Trophoblast cell (in vitro differentiated cells and primary cell): Measurements from ENCODE around the gene TMEM130.

Experiments
- DNase-seq, 2 donors: peaks; one replicate each; pipeline ENCODE4 v3.0.0-alpha.2; 2016
- H2AFZ ChIP-seq: 2 replicates; pipeline ENCODE4 v1.6.1; 2013; ENCODE audit warnings: low read length, moderate library complexity, mild to moderate bottlenecking; ENCODE audit not compliant: insufficient read depth, poor library complexity
- H2AK5ac ChIP-seq: 2 replicates; pipeline ENCODE4 v1.6.1; 2013; ENCODE audit warnings: mild to moderate bottlenecking, low read length
- H2BK120ac ChIP-seq: 2 replicates; pipeline ENCODE4 v1.6.1; 2013; ENCODE audit warnings: low read length, mild to moderate bottlenecking, moderate library complexity; ENCODE audit not compliant: insufficient read depth, poor library complexity
- H2BK12ac ChIP-seq: 2 replicates; pipeline ENCODE4 v1.6.1; 2013; ENCODE audit warnings: mild to moderate bottlenecking, low read length, moderate library complexity
- H2BK5ac ChIP-seq: 2 replicates; pipeline ENCODE4 v1.6.1; 2013; ENCODE audit warnings: low read length, low read depth, moderate library complexity, mild to moderate bottlenecking; ENCODE audit not compliant: poor library complexity
- H3K14ac ChIP-seq: 2 replicates; pipeline ENCODE4 v1.6.1; 2013; ENCODE audit warnings: mild to moderate bottlenecking, low read length
- H3K18ac ChIP-seq: 2 replicates; pipeline ENCODE4 v1.6.1; 2013; ENCODE audit warnings: mild to moderate bottlenecking, low read length
- H3K23ac ChIP-seq: 2 replicates; pipeline ENCODE4 v1.6.1; 2013; ENCODE audit warnings: low read length
- H3K27ac ChIP-seq: 2 replicates; pipeline ENCODE4 v1.5.1; 2013; ENCODE audit warnings: low read depth, mild to moderate bottlenecking, inconsistent platforms, low read length, moderate library complexity
- H3K27me3 ChIP-seq: 2 replicates; pipeline ENCODE4 v1.6.1; 2013; ENCODE audit warnings: inconsistent platforms, mild to moderate bottlenecking, low read length, moderate library complexity; ENCODE audit not compliant: insufficient read depth
- H3K36me3 ChIP-seq, 2 experiments: 1 replicate in 1 of 2; 2 replicates in 1 of 2; pipeline ENCODE4 v1.6.1; 2013; ENCODE audit warnings: low read length in 2 of 2, mild to moderate bottlenecking in 2 of 2, moderate library complexity in 1 of 2; ENCODE audit not compliant: insufficient read depth in 2 of 2, control insufficient read depth in 1 of 2
- H3K4ac ChIP-seq: 2 replicates; pipeline ENCODE4 v1.6.1; 2013; ENCODE audit warnings: low read depth, mild to moderate bottlenecking, low read length, moderate library complexity
- H3K4me1 ChIP-seq, 2 experiments: 1 replicate in 1 of 2; 2 replicates in 1 of 2; pipeline ENCODE4 v1.6.1; 2013; ENCODE audit warnings: low read length in 2 of 2, mild to moderate bottlenecking in 2 of 2, moderate library complexity in 1 of 2; ENCODE audit not compliant: insufficient read depth in 2 of 2, control insufficient read depth in 1 of 2
- H3K4me2 ChIP-seq: 2 replicates; pipeline ENCODE4 v1.6.1; 2013; ENCODE audit warnings: inconsistent platforms, mild to moderate bottlenecking, low read length, moderate library complexity
- H3K4me3 ChIP-seq: 2 replicates; pipeline ENCODE4 v1.5.1; 2013; ENCODE audit warnings: mild to moderate bottlenecking, low read depth, low read length, inconsistent platforms
- H3K79me1 ChIP-seq: one replicate; pipeline ENCODE4 v1.6.1; 2013; ENCODE audit warnings: low read length
- H3K79me2 ChIP-seq: 2 replicates; pipeline ENCODE4 v1.6.1; 2013; ENCODE audit warnings: low read length, mild to moderate bottlenecking; ENCODE audit not compliant: control insufficient read depth, insufficient read depth, poor library complexity
- H3K9ac ChIP-seq: 2 replicates; pipeline ENCODE4 v1.6.1; 2013; ENCODE audit warnings: mild to moderate bottlenecking, low read length
- H3K9me3 ChIP-seq: 2 replicates; pipeline ENCODE4 v1.6.1; 2013; ENCODE audit warnings: low read depth, mild to moderate bottlenecking, control low read depth, inconsistent platforms, low read length; ENCODE audit not compliant: insufficient read depth
- H4K12ac ChIP-seq: 2 replicates; pipeline ENCODE4 v1.6.1; 2013; ENCODE audit warnings: low read depth, mild to moderate bottlenecking, low read length, moderate library complexity
- H4K8ac ChIP-seq: 2 replicates; pipeline ENCODE4 v1.6.1; 2013; ENCODE audit warnings: low read depth, mild to moderate bottlenecking, low read length, moderate library complexity
- H4K91ac ChIP-seq: one replicate; pipeline ENCODE4 v1.6.1; 2013; ENCODE audit warnings: low read depth, mild to moderate bottlenecking, low read length, moderate library complexity
- WGBS: extraction: QIAGEN DNeasy Blood & Tissue Kit; methylation state at CpG from one replicate; pipeline ENCODE4 v1.1.7; 2013; ENCODE audit warnings: missing lambda C conversion rate; ENCODE audit not compliant: insufficient read length, insufficient coverage; ENCODE audit errors: extremely low coverage; 5-methylcytosine and 5-hydroxymethylcytosine counted together

Gene TMEM130

DNA sequence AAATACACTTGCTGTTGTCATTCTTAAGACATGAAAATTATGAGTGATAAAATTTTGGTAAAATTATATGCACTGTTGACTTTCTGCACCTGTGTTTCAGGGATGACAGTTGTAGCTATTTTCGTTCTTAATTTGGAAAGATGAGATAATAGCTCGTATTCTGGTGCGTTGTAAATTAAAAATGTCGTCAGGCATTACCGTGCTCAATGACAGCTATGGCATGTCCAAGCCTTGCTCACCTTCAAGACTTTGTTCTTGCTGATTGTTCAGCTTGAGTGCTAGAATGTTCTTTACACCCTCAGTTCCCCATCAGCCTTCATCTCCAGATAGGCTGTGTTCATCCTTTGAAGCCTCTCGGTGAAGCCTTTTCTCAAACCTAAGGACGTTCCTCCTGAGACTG, 30.0 kb upstream of the TMEM130 start:
- Histone ChIP-seq H4K12ac (no peak overlapping the region), H3K79me2 (no peaks in the 10 kb centered on the region), H2BK120ac (no peak overlapping the region), H4K91ac (no peak overlapping the region), H3K4me3 (no peak overlapping the region), H3K23ac (no peak overlapping the region), H3K4me1 (no peaks in the 10 kb centered on the region), H3K27me3 (no peaks in the 10 kb centered on the region), H3K27ac (no peak overlapping the region), H2AK5ac (no peak overlapping the region), H3K9me3 (peaks cover 2% of the 10 kb centered on the region), H4K8ac (no peak overlapping the region), H3K36me3 (peaks cover 49 to 64% of the 10 kb centered on the region in 2 experiments), H3K4me2 (no peak overlapping the region), H3K9ac (no peak overlapping the region), H3K14ac (no peak overlapping the region), H3K79me1 (no peaks in the 10 kb centered on the region), H3K4ac (no peak overlapping the region), H2BK5ac (no peak overlapping the region), H2AFZ (no peak overlapping the region), H3K18ac (no peak overlapping the region), H2BK12ac (no peak overlapping the region)
- no CpG with 5 or more reads among the region's 7 CpGs for WGBS
- DNase-seq = no peak

DNA sequence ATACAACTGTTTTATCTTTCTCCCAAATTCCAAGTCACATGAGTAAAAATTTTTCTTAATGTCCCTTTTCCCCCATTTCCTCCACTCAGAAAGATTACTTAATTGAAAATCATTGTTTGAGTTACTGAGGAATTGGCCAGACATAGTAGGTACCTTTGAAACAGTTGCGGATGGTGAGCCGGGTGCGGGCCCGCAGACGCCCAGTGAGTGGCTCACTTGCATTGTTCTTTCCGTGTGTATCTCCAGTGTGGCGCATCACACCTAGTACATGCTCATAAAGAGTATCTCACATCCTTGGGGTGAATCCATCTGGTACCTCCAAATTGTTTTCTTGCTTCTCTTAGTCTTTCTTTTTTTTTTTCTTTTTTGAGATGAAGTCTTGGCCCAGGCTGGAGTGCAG, 22.8 kb upstream of the TMEM130 start:
- WGBS = no CpG with 5 or more reads among the region's 7 CpGs
- no peak overlapping the region for H3K4me2 ChIP-seq
- no peak overlapping the region for H3K4me3 ChIP-seq
- no peak overlapping the region for H3K9ac ChIP-seq
- H3K36me3 ChIP-seq = peaks cover 35 to 43% of the 10 kb centered on the region in 2 experiments
- H2BK12ac ChIP-seq = no peak overlapping the region
- no peak overlapping the region for H2AFZ ChIP-seq
- no peaks in the 10 kb centered on the region for H3K79me1 ChIP-seq
- no peak overlapping the region for H2BK120ac ChIP-seq
- no peaks in the 10 kb centered on the region for H3K79me2 ChIP-seq
- no peak overlapping the region for H3K14ac ChIP-seq
- no peak overlapping the region for H2BK5ac ChIP-seq
- no peak overlapping the region for H4K12ac ChIP-seq
- no peak overlapping the region for H4K8ac ChIP-seq
- no peaks in the 10 kb centered on the region for H3K9me3 ChIP-seq
- DNase-seq = no peak
- H3K18ac ChIP-seq = no peak overlapping the region
- no peak overlapping the region for H2AK5ac ChIP-seq
- no peak overlapping the region for H3K4ac ChIP-seq
- no peak overlapping the region for H4K91ac ChIP-seq
- H3K23ac ChIP-seq = no peak overlapping the region
- no peaks in the 10 kb centered on the region for H3K4me1 ChIP-seq
- H3K27me3 ChIP-seq = no peaks in the 10 kb centered on the region
- no peak overlapping the region for H3K27ac ChIP-seq

DNA sequence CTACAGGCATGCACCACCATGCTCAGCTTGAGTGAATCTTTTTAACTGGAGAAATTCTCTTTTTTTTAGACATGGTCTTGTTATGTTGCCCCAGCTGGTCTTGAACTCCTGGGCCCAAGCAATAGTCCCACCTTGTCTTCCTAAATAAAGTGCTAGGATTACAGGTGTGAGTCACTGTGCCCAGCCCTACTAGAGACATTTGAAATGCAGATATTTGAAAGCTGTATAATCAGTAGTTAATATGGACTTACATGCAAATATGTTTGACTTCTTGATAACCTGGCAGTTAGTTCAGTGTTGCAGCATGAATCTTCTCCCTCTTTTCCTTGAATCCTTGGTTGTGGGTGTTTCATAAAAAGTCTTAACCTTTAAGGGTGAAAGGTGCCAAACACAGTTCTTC, 17.2 kb upstream of the TMEM130 start:
- no peak overlapping the region for H3K18ac ChIP-seq
- H3K4me2 ChIP-seq = no peak overlapping the region
- no peak overlapping the region for H4K12ac ChIP-seq
- peaks cover 44 to 45% of the 10 kb centered on the region in 2 experiments for H3K36me3 ChIP-seq
- no peak overlapping the region for H3K27ac ChIP-seq
- H4K91ac ChIP-seq = no peak overlapping the region
- no peak overlapping the region for H3K4me3 ChIP-seq
- H3K14ac ChIP-seq = no peak overlapping the region
- no peak overlapping the region for H2AFZ ChIP-seq
- no peak overlapping the region for H2BK120ac ChIP-seq
- no peak overlapping the region for H4K8ac ChIP-seq
- no peak for DNase-seq
- H2BK12ac ChIP-seq = no peak overlapping the region
- H3K23ac ChIP-seq = no peak overlapping the region
- no peak overlapping the region for H3K4ac ChIP-seq
- no peak overlapping the region for H2BK5ac ChIP-seq
- no peak overlapping the region for H3K9ac ChIP-seq
- H3K9me3 ChIP-seq = no peaks in the 10 kb centered on the region
- no peaks in the 10 kb centered on the region for H3K79me2 ChIP-seq
- no peaks in the 10 kb centered on the region for H3K27me3 ChIP-seq
- H3K4me1 ChIP-seq = no peaks in the 10 kb centered on the region
- H2AK5ac ChIP-seq = no peak overlapping the region
- no peaks in the 10 kb centered on the region for H3K79me1 ChIP-seq

DNA sequence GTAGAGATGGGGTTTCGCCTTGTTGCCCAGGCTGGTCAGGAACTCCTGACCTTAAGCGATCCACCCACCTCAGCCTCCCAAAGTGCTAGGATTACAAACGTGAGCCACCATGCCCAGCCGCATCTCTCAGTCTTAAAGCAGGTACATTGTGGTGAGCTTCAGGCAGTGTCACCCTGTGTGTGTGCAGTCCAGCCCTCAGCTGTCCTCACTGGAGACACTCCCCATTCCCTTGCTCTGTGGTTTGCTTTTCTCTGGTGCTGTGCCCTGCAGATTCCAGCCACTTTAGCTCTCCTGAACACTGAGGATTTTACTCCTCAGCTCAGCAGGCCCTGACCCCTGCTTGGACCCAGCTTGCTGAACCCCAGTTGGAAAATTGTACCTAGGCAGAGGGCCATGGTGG, 14.6 kb upstream of the TMEM130 start:
- Histone ChIP-seq H3K4me1 (peaks cover 0 to 1% of the 10 kb centered on the region in 2 experiments), H3K4ac (no peak overlapping the region), H2BK5ac (no peak overlapping the region), H3K23ac (no peak overlapping the region), H4K91ac (no peak overlapping the region), H3K79me1 (no peaks in the 10 kb centered on the region), H3K27me3 (no peaks in the 10 kb centered on the region), H2BK12ac (no peak overlapping the region), H4K12ac (no peak overlapping the region), H2BK120ac (no peak overlapping the region), H4K8ac (no peak overlapping the region), H3K9me3 (no peaks in the 10 kb centered on the region), H2AFZ (no peak overlapping the region), H3K79me2 (peaks cover 4% of the 10 kb centered on the region), H3K4me3 (no peak overlapping the region), H3K36me3 (peaks cover 36 to 40% of the 10 kb centered on the region in 2 experiments), H3K27ac (no peak overlapping the region), H3K14ac (no peak overlapping the region), H3K9ac (no peak overlapping the region), H2AK5ac (no peak overlapping the region), H3K18ac (no peak overlapping the region), H3K4me2 (no peak overlapping the region)
- WGBS = no CpG with 5 or more reads among the region's 4 CpGs
- no peak for DNase-seq
